H1 (cell line): ENCODE results near the gene C3orf52. TPM values are rescaled to one million over a fixed set of nuclear protein-coding genes. Genes with fewer than 3 reads are reported as not detected.

ENCODE experiments used
- CTCF ChIA-PET: fragments of 300-600 bp; sonication (Branson Sonifier 250); formaldehyde crosslinking; loops from one replicate; lab custom pipeline; 2021; ENCODE audit not compliant: partially characterized antibody; lab: Charles Lee
- POLR2A ChIA-PET: fragments of 300-600 bp; sonication (Branson Sonifier 250); formaldehyde crosslinking; loops from one replicate; lab custom pipeline; 2021; ENCODE audit warnings: inconsistent platforms; ENCODE audit not compliant: partially characterized antibody; lab: Charles Lee
- DNase-seq, 2 experiments: peaks; one replicate each; pipeline versions ENCODE4 v3.0.0 to v3.0.0-alpha.2; 2010 to 2022; ENCODE audit warnings: low spot score in 2 of 2, low read depth in 1 of 2, mixed read lengths in 1 of 2
- FAIRE-seq: peaks from 2 replicates; lab custom pipeline; 2011; peaks lifted over from hg19 to GRCh38; lab: Jason Lieb, UNC
- H2AFZ ChIP-seq: 2 replicates; pipeline ENCODE4 v1.8.1; 2012; ENCODE audit warnings: low read length, inconsistent platforms
- H2AK5ac ChIP-seq: 2 replicates; pipeline ENCODE4 v1.6.1; 2013; ENCODE audit warnings: low read depth, low read length
- H2BK120ac ChIP-seq: replicated peaks from 2 replicates; pipeline ENCODE3; 2013; ENCODE audit warnings: low read depth, low read length, inconsistent platforms
- H2BK12ac ChIP-seq: 2 replicates; pipeline ENCODE4 v1.6.1; 2013; ENCODE audit warnings: low read depth, low read length
- H2BK15ac ChIP-seq: 2 replicates; pipeline ENCODE4 v1.6.1; 2013; ENCODE audit warnings: low read length
- H2BK20ac ChIP-seq: 2 replicates; pipeline ENCODE4 v1.6.1; 2013; ENCODE audit warnings: low read length
- H2BK5ac ChIP-seq: 2 replicates; pipeline ENCODE4 v1.6.1; 2013; ENCODE audit warnings: low read depth, low read length
- H3K14ac ChIP-seq: 2 replicates; pipeline ENCODE4 v1.6.1; 2013; ENCODE audit warnings: inconsistent platforms; ENCODE audit not compliant: insufficient read length
- H3K18ac ChIP-seq: 2 replicates; pipeline ENCODE4 v1.6.1; 2013; ENCODE audit warnings: low read length; ENCODE audit errors: extremely low read depth
- H3K23ac ChIP-seq: 2 replicates; pipeline ENCODE4 v1.6.1; 2013; ENCODE audit warnings: inconsistent platforms; ENCODE audit not compliant: insufficient read length
- H3K23me2 ChIP-seq: 2 replicates; pipeline ENCODE4 v1.6.1; 2013; ENCODE audit warnings: low read depth, low read length
- H3K27ac ChIP-seq: 2 replicates; pipeline ENCODE4 v1.6.1; 2011; ENCODE audit warnings: low read depth, low read length, inconsistent platforms
- H3K27me3 ChIP-seq, 4 experiments: replicated peaks in 1 of 4; 1 replicate in 1 of 4; 2 replicates in 3 of 4; pipeline versions ENCODE4 v1.6.1 to v1.8.1; 2011 to 2013; ENCODE audit warnings: low read length in 3 of 4, mild to moderate bottlenecking in 3 of 4, inconsistent platforms in 2 of 4, mixed read lengths in 2 of 4, moderate library complexity in 1 of 4; ENCODE audit not compliant: control insufficient read depth in 3 of 4, insufficient read depth in 3 of 4; ENCODE audit errors: extremely low read depth in 1 of 4
- H3K36me3 ChIP-seq, 4 experiments: 2 replicates each; pipeline versions ENCODE4 v1.6.1 to v1.8.1; 2011 to 2013; ENCODE audit warnings: mild to moderate bottlenecking in 4 of 4, low read length in 3 of 4, moderate library complexity in 2 of 4, control low read depth in 1 of 4, inconsistent platforms in 1 of 4; ENCODE audit not compliant: insufficient read depth in 4 of 4, control insufficient read depth in 2 of 4
- H3K4ac ChIP-seq: replicated peaks from 2 replicates; pipeline ENCODE3; 2013; ENCODE audit warnings: low read length, low read depth, mixed read lengths, inconsistent platforms; ENCODE audit not compliant: insufficient read length
- H3K4me1 ChIP-seq, 4 experiments: replicated peaks in 1 of 4; 1 replicate in 1 of 4; 2 replicates in 3 of 4; pipeline versions ENCODE4 v1.6.1 to v1.8.1; 2011 to 2013; ENCODE audit warnings: low read length in 3 of 4, inconsistent platforms in 2 of 4, mixed read lengths in 1 of 4; ENCODE audit not compliant: insufficient read depth in 4 of 4, control insufficient read depth in 3 of 4
- H3K4me2 ChIP-seq, 2 experiments: 2 replicates each; pipeline versions ENCODE4 v1.6.1 to v1.8.1; 2011 to 2013; ENCODE audit warnings: low read depth in 2 of 2, low read length in 2 of 2, control low read depth in 1 of 2, inconsistent platforms in 1 of 2, mild to moderate bottlenecking in 1 of 2; ENCODE audit not compliant: insufficient read depth in 1 of 2
- H3K4me3 ChIP-seq, 4 experiments: fragments of 200-600, 300-600 bp in 1 of 4; sonication (generic), shearing (Covaris generic), sonication (Bioruptor Twin) in 1 of 4; 2 replicates each; pipeline versions ENCODE4 v1.5.1 to v1.8.1; 2011 to 2016; ENCODE audit warnings: low read length in 4 of 4, low read depth in 3 of 4, control low read depth in 2 of 4, inconsistent platforms in 2 of 4, mild to moderate bottlenecking in 2 of 4, mixed read lengths in 1 of 4, moderate library complexity in 1 of 4; ENCODE audit not compliant: insufficient read depth in 2 of 4; ENCODE audit errors: extremely low read depth in 1 of 4
- H3K56ac ChIP-seq: replicated peaks from 2 replicates; pipeline ENCODE3; 2013; ENCODE audit warnings: low read depth, mild to moderate bottlenecking, mixed read lengths, low read length, inconsistent platforms; ENCODE audit not compliant: insufficient read length
- H3K79me1 ChIP-seq: 2 replicates; pipeline ENCODE4 v1.6.1; 2013; ENCODE audit warnings: low read depth, low read length, control low read depth
- H3K79me2 ChIP-seq, 2 experiments: 2 replicates each; pipeline versions ENCODE4 v1.6.1 to v1.8.1; 2012 to 2013; ENCODE audit warnings: low read length in 2 of 2, mild to moderate bottlenecking in 2 of 2, inconsistent platforms in 1 of 2; ENCODE audit not compliant: insufficient read depth in 2 of 2, control insufficient read depth in 1 of 2
- H3K9ac ChIP-seq, 4 experiments: replicated peaks in 1 of 4; 1 replicate in 1 of 4; 2 replicates in 3 of 4; pipeline versions ENCODE4 v1.6.1 to v1.8.1; 2011 to 2013; ENCODE audit warnings: low read depth in 3 of 4, low read length in 3 of 4, control low read depth in 2 of 4, mild to moderate bottlenecking in 2 of 4, moderate library complexity in 2 of 4, inconsistent platforms in 1 of 4; ENCODE audit errors: extremely low read depth in 1 of 4
- H3K9me3 ChIP-seq, 2 experiments: 2 replicates each; pipeline versions ENCODE4 v1.6.1 to v1.8.1; 2012 to 2013; ENCODE audit warnings: mild to moderate bottlenecking in 2 of 2, moderate library complexity in 2 of 2, control low read depth in 1 of 2, inconsistent platforms in 1 of 2, low read depth in 1 of 2, low read length in 1 of 2, mixed read lengths in 1 of 2; ENCODE audit not compliant: insufficient read depth in 2 of 2
- H4K20me1 ChIP-seq, 2 experiments: replicated peaks in 1 of 2; 2 replicates each; pipeline versions ENCODE3 to v1.8.1; 2011 to 2013; ENCODE audit warnings: inconsistent platforms in 2 of 2, low read length in 2 of 2, mild to moderate bottlenecking in 1 of 2; ENCODE audit not compliant: insufficient read depth in 2 of 2, control insufficient read depth in 1 of 2
- H4K5ac ChIP-seq: 2 replicates; pipeline ENCODE4 v1.6.1; 2013; ENCODE audit warnings: low read length, low read depth, mixed read lengths, inconsistent platforms; ENCODE audit not compliant: insufficient read length
- H4K8ac ChIP-seq: 2 replicates; pipeline ENCODE4 v1.8.0; 2013; ENCODE audit warnings: mild to moderate bottlenecking, moderate library complexity, low read length, inconsistent platforms; ENCODE audit not compliant: insufficient read depth; ENCODE audit errors: extremely low read depth
- H4K91ac ChIP-seq: replicated peaks from 2 replicates; pipeline ENCODE3; 2013; ENCODE audit warnings: low read length, mixed read lengths, inconsistent platforms; ENCODE audit not compliant: insufficient read length
- HDAC6 ChIP-seq: IDR thresholded peaks from one replicate; pipeline ENCODE4 v1.7.1; 2012; ENCODE audit warnings: low read depth, mild to moderate bottlenecking, inconsistent platforms, low read length, moderate library complexity
- RFX5 ChIP-seq: IDR thresholded peaks from 2 replicates; pipeline ENCODE4 v1.6.1; 2011; ENCODE audit warnings: low read depth, low read length, improper control_type of control experiment, borderline replicate concordance
- SP1 ChIP-seq: IDR thresholded peaks from 2 replicates; pipeline ENCODE4 v1.6.1; 2011; ENCODE audit warnings: low read depth, low read length
- TCF12 ChIP-seq: IDR thresholded peaks from 2 replicates; pipeline ENCODE4 v1.6.1; 2011; ENCODE audit warnings: low read depth, mild to moderate bottlenecking, low read length
- YY1 ChIP-seq: IDR thresholded peaks from 2 replicates; pipeline ENCODE4 v1.6.1; 2011; ENCODE audit warnings: low read depth, mild to moderate bottlenecking, low read length
- WGBS, 2 experiments: shearing (Covaris generic) in 1 of 2; methylation state at CpG; one replicate each; pipeline versions ENCODE4 v1.1.6 to v1.1.7; 2013 to 2015; ENCODE audit warnings: low lambda C conversion rate in 2 of 2, mixed read lengths in 2 of 2, inconsistent platforms in 1 of 2, low coverage in 1 of 2, missing lambda C conversion rate in 1 of 2; ENCODE audit not compliant: insufficient replicate concordance in 2 of 2, insufficient coverage in 1 of 2, insufficient read length in 1 of 2; ENCODE audit errors: extremely low coverage in 1 of 2, missing lambda C conversion rate in 1 of 2; 5-methylcytosine and 5-hydroxymethylcytosine counted together
- polyA plus RNA-seq, 7 experiments: library from polyadenylated mRNA; depleted of rRNA in 3 of 7; stranded (reverse) in 5 of 7; unstranded in 2 of 7; fragments of >200 nt in 5 of 7; fragments of 200-250 nt in 2 of 7; gene quantifications; 1 replicate in 5 of 7; 2 replicates in 1 of 7; 4 replicates in 1 of 7; pipeline versions ENCODE4 v1.2.1 to v1.2.3, GENCODE V29; 2011 to 2013; ENCODE audit warnings: missing spikeins in 2 of 7, mixed read lengths in 2 of 7
- total RNA-seq: library from RNA; stranded (reverse); fragmentation: NEBNext Ultra II Directional; extraction: Animal tissue kit (Norgen Biotek cat#: 25700); gene quantifications from 2 replicates; pipeline ENCODE4 v1.2.1, GENCODE V29; 2021

C3orf52 gene
- total and polyA plus RNA-seq, 2 of the 8 experiments (the other 6 are each of a cell fraction or from before 2014, with no cell fraction given), result 9.7 to 13.1 TPM

- CTCF ChIA-PET, result interaction anchor here (0.6 to 5.1 kb wide), 4 partner anchors 9 to 86 kb away, joined by 3 to 31 read pairs (median 12); no protein-coding TSS in a partner anchor
Measured at GRCh38 chr3:112128843-112129727, 42.9 kb downstream of the C3orf52 start.

More at GRCh38 chr3:112128843-112129727, 42.9 kb downstream of the C3orf52 start:
- H3K79me1 ChIP-seq, result no peaks in the 10 kb centered on the region
- peaks cover 0 to 16% (median 11%) of the 10 kb centered on the region in 4 experiments; a peak in 5 of 7 replicates for H3K4me1 ChIP-seq
- H3K23me2 ChIP-seq, result no peaks in the 10 kb centered on the region
- TF ChIP-seq RFX5 (no peak), YY1 (no peak), HDAC6 (no peak), SP1 (peak; percentile 11; the same call in 1 of the 2 replicates), TCF12 (no peak)
- no peak overlapping the region for H2BK12ac ChIP-seq
- H3K27ac ChIP-seq, result no peak overlapping the region
- no peak overlapping the region for H3K14ac ChIP-seq
- H3K79me2 ChIP-seq, result no peaks in the 10 kb centered on the region
- no peak overlapping the region for H3K4ac ChIP-seq
- H3K56ac ChIP-seq, result no peak overlapping the region
- H3K36me3 ChIP-seq, result no peaks in the 10 kb centered on the region; a peak in 2 of 8 replicates
- no peak overlapping the region for H2BK5ac ChIP-seq
- no peak overlapping the region for H3K4me2 ChIP-seq
- no peak overlapping the region for H2AFZ ChIP-seq
- H4K20me1 ChIP-seq, result no peaks in the 10 kb centered on the region
- H3K9me3 ChIP-seq, result no peaks in the 10 kb centered on the region
- FAIRE-seq (peak; percentile 45), DNase-seq (no peak)
- no peak overlapping the region for H4K8ac ChIP-seq
- H4K91ac ChIP-seq, result no peak overlapping the region
- H3K23ac ChIP-seq, result no peak overlapping the region
- no peak overlapping the region for H2BK15ac ChIP-seq
- H3K27me3 ChIP-seq, result no peaks in the 10 kb centered on the region
- no peak overlapping the region for H4K5ac ChIP-seq
- H3K4me3 ChIP-seq, result no peak overlapping the region
- WGBS, 2 experiments, result 84% methylated on average over 7 of the region's 7 CpGs; no CpG with 5 or more reads in 1 of the 2 experiments
- POLR2A ChIA-PET, result interaction anchor here (0.8 to 1.3 kb wide), 2 partner anchors 12 to 433 kb away, joined by 3 read pairs; partner anchors contain the start of genes ATG3 and SLC35A5
- no peak overlapping the region for H2AK5ac ChIP-seq
- no peak overlapping the region for H2BK20ac ChIP-seq
- H2BK120ac ChIP-seq, result no peak overlapping the region
- H3K9ac ChIP-seq, result no peak overlapping the region
- no peak overlapping the region for H3K18ac ChIP-seq
